HG03439 (cell line): ENCODE measurements around the gene PSMD2.
A peak's percentile ranks its signal among the peaks of the same experiment; 100 is the strongest.

Experiments used
- ATAC-seq: cut with Tn5 transposase; IDR thresholded peaks from one replicate; pipeline ENCODE4 v1.9.1; 2021; ENCODE audit warnings: mild to moderate bottlenecking, moderate library complexity; ENCODE audit not compliant: unreplicated experiment

The PSMD2 gene

DNA sequence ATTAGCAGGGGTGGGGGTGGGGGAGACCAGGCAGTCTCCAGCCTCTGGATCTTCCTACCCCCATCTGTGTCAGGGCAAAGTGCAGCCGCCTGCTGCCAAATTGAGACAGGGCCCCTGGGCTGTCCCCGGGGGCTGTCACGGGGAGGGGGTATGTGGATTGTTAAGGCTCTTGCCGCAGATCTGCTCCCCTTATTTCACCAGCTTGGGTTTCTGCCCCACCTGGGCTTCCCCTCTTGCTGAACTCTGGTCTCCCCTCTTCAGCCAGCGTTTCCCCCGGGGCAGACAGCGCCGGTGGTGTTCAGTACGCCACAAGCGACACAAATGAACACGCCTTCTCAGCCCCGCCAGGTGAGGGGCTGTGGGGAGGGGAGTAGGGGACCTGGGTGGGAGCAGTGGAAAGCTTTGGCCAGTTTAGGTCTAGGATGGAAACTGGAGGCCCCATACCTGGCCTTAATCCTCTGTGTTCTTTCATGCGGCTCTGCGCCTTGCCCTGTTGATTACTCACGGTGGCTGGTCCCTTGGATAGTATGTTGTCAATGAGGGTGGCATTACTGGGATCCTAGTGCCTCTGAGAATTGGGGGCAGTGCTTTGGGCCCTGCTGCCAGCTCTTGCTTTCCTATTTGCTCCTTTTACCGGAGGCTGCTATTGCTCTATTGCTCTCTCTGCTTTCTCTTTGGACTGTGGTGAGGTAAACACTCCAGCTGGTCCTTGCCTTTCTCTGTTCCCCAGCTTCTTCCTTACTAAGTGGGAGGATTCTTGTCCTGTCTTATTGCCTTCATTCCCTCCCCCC is 17.0 kb downstream of the PSMD2 start:
- ATAC-seq = no peak

DNA sequence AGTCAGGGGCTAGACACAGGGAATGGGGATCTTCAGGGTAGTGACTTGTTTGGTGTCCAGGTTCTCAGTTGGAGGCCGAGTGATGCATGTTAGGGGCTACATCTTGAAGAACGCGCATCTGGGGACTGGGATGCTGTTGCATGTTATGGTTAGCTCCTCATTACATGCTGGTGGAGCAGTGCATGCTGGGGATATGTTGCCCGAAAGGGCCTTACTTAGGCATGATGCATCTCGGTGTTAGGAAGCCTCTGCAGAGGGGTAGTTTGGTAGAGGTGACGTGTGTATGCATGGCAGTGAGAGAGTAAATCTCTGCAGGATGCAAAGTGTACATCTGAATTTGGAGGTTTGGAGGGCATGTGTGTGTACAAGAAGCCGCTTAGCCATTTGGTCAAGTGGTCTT is 17.8 kb downstream of the PSMD2 start:
- no peak for ATAC-seq

DNA sequence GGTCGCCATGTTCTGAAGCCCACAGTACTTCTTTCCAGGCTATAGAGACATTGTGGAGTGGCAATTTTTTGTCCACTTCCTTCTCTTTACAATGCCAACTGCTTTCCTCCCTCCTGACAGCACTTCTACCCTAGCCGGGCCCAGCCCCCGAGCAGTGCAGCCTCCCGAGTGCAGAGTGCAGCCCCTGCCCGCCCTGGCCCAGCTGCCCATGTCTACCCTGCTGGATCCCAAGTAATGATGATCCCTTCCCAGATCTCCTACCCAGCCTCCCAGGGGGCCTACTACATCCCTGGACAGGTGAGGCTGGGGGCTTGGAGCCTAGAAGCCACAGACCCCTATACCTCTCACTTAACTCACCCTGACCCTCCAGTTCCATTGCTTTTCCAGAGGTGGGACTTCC is 18.2 kb downstream of the PSMD2 start:
- no peak for ATAC-seq

DNA sequence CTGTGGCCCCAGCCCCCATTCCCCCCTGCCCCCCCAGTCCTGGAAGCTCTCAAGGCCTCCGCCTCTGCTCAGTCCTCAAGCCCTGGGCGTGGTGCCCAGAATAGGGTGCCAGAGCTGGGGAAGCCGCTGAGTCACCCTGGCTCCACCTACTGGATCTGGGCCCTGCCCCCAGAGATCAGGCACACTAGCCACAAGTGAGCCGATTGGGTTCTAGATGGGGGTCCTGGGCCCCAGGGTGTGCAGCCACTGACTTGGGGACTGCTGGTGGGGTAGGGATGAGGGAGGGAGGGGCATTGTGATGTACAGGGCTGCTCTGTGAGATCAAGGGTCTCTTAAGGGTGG is 21.0 kb downstream of the PSMD2 start:
- no peak for ATAC-seq

DNA sequence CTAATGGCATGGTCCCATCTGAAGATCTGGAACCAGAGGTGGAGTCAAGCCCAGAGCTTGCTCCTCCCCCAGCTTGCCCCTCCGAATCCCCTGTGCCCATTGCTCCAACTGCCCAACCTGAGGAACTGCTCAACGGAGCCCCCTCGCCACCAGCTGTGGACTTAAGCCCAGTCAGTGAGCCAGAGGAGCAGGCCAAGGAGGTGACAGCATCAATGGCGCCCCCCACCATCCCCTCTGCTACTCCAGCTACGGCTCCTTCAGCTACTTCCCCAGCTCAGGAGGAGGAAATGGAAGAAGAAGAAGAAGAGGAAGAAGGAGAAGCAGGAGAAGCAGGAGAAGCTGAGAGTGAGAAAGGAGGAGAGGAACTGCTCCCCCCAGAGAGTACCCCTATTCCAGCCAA is 22.6 kb downstream of the PSMD2 start:
- ATAC-seq = no peak

DNA sequence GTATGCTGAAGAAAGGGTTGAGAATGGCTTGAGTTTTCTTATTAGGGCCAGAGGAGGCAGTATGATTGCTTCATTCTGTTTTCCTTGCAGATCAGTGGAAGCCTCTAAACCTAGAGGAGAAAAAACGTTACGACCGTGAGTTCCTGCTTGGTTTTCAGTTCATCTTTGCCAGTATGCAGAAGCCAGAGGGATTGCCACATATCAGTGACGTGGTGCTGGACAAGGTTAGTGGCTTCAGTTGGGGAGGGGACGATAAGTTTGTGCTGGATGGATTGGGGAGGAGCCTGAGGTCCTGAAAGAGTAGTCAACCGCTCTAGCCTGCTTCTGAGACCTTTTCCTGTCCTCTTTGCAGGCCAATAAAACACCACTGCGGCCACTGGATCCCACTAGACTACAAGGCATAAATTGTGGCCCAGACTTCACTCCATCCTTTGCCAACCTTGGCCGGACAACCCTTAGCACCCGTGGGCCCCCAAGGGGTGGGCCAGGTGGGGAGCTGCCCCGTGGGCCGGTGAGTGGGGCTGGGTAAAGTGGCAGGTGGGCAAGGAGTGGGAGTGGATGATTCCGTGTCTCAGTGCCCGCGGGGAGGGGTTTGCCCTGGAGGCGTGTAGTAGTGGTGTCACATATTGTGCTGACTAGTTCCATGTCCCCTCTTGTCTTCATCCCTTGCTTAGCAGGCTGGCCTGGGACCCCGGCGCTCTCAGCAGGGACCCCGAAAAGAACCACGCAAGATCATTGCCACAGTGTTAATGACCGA is 23.9 kb downstream of the PSMD2 start:
- no peak for ATAC-seq

DNA sequence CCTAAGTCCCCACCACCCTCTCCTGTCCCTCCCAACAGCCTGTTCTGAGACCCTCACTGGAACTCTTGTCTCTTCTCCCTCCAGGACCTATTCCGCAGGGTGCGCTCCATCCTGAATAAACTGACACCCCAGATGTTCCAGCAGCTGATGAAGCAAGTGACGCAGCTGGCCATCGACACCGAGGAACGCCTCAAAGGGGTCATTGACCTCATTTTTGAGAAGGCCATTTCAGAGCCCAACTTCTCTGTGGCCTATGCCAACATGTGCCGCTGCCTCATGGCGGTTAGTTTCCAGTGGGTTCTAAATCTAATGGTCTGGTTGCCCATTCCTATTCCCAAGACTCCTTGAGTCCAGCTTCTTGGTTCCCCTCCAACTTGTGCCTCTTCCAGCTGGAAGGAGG is 24.7 kb downstream of the PSMD2 start:
- ATAC-seq = no peak

DNA sequence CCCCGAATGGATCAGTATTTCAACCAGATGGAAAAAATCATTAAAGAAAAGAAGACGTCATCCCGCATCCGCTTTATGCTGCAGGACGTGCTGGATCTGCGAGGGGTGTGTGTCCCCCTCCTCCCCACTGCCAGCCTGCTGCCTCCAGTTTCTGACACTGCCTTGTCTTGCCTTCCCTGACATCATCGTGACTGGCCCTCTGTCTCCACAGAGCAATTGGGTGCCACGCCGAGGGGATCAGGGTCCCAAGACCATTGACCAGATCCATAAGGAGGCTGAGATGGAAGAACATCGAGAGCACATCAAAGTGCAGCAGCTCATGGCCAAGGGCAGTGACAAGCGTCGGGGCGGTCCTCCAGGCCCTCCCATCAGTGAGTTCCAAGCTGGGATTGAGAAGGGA is 26.2 kb downstream of the PSMD2 start:
- ATAC-seq = no peak

DNA sequence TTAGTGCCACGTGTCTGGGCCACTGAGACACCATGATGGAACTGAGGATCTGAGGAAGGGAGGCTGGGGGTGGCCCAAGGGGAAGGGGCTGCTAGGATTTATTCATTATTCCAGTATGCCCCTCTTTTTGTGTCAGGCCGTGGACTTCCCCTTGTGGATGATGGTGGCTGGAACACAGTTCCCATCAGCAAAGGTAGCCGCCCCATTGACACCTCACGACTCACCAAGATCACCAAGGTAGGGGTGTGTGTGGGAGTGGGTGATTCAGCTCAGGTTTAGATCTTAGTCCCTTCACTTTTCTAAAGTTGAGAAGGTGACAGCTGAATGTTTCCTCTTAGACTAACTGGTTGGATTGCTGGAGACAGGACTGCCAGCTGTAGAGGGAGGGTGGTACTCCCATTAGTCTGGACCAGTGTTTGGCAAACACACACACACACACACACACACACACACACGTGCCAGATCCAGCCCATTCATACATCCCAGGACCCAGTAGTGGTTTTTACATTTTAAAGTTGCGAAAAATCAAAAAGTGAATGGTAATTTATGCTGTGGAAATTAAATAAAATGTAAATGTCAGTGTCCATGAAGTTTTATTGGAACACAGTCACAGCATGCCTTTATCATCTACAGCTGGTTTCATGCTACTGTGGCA is 26.8 kb downstream of the PSMD2 start:
- ATAC-seq = no peak

DNA sequence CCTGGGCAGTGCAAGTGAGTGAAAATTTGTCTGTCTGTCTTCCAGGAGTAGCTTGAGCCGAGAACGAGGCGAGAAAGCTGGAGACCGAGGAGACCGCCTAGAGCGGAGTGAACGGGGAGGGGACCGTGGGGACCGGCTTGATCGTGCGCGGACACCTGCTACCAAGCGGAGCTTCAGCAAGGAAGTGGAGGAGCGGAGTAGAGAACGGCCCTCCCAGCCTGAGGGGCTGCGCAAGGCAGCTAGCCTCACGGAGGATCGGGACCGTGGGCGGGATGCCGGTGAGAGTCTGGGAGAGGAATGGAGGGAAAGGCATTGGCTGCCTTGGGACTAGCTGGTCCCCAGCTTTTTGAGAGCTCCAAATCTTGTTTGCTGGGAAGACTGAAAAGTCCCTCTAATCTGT is 28.1 kb downstream of the PSMD2 start:
- ATAC-seq = no peak

DNA sequence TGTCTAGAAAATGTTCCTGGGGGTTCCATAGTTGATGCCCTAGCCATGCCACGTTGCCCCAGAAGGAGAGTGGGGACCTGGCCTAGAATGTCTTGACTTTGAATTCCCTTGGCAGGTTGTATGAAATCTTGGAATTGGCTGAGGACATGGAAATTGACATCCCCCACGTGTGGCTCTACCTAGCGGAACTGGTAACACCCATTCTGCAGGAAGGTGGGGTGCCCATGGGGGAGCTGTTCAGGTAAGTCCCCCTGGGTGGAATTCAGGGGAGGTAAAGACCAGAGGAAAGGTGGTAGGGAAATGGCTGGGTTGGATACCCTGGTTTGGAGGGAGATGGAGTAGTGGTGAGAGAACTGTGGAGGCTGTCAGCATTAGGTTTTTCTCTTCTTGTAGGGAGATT is 29.5 kb downstream of the PSMD2 start:
- no peak for ATAC-seq

DNA sequence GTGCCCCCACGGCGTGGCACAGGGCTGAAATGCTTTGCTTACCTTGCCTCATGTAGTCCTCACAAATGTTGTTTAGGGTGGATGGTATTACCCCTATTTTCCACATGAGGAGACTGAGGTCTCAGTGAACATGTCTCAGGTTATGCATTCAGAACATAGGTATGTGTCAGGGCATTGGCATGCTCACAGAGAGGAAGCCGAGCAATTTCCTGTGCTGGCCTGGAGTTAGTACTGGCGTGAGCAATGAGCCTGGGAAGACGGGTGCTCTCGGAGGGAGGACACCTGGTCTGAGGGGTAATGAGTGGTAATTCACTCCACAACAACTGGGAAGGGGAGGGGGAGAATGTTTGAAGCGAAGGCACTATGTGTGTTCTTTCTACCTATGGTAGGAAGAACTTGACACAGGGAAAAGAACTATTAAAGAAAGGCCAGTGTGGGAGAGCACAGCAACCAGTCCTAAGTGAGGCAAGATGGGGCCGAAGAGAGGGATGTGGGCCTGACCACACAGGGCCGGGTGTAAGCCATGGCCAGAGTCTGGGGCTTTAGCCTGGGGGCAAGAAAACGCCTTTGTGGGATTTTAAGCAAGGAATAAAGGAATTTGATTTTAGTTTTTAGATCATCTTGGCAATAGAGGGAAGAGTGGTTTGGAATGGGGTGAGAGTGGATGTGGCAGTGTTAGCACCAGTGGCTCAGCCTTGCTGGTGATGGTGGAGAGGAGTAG is 33.5 kb downstream of the PSMD2 start:
- no peak for ATAC-seq

DNA sequence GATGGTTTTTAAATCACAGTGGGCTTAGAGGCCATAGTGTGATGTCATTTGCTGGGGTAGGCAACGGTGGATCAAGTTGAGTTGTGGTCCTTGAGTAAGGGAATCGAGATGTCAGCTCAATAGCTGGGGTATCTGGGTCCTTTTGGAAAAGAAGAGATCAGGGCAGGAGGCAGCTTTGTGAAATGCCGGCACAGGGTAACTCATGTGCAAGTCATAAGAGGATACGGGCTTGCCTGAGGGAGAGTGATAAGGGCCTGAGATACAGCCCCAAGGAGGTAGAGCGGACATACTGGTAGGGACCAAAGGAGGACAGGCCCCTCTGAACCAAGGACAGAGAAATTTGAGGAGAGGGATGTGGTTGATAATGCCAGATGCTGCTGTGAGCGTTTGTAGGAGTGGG is 34.1 kb downstream of the PSMD2 start:
- ATAC-seq = no peak

DNA sequence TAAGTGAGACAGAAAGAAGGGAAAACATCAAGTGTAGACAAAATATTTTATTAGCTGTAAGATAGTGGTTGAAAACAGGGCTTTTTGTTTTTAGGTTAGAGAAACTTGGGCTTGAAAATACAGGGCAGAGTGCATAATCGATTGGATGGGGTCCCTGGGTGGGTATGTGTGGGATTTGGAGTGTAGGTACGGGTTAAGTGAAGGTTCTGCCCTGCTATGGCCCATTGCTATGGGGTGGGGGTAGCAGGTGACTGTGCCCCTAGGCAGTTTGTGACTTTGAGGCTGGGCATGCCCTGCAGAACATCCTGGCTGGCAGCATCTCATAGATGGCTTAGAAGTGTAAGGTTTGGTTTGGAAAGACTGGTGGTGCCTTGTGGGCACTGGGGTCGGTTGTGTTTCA is 34.7 kb downstream of the PSMD2 start:
- ATAC-seq = no peak

DNA sequence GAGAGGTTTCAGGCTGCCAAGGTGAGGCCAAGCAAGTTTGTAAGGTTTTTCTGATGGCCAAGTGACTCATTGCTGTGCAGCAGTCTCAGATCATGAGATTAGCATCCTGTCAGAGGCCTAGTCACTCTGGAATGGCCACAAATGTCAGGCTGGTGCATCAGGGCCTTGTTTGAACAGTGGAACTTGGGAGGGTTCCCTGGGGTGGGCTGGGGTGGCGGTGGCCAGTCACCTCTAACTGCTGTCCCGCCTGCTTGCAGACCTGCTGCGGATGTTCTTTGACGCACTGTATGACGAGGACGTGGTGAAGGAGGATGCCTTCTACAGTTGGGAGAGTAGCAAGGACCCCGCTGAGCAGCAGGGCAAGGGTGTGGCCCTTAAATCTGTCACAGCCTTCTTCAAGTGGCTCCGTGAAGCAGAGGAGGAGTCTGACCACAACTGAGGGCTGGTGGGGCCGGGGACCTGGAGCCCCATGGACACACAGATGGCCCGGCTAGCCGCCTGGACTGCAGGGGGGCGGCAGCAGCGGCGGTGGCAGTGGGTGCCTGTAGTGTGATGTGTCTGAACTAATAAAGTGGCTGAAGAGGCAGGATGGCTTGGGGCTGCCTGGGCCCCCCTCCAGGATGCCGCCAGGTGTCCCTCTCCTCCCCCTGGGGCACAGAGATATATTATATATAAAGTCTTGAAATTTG is 35.6 kb downstream of the PSMD2 start:
- ATAC-seq = no peak

DNA sequence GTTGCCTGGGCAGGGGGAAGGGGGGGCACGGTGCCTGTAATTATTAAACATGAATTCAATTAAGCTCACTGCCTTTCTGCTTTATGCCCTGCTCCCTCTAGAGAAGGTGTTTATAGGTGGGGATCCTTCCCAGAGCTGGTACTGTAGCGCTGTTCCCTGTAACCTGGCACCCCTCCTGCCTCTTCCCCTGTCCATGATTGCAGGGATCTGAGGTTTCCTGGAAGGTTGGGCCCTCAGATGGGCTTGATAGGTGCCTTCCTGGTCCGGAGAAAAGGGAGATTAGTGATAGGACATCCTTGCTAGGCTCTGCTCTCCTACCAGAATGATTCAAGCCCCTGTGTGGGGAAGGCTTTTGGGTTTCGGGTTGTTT is 36.2 kb downstream of the PSMD2 start:
- no peak for ATAC-seq

DNA sequence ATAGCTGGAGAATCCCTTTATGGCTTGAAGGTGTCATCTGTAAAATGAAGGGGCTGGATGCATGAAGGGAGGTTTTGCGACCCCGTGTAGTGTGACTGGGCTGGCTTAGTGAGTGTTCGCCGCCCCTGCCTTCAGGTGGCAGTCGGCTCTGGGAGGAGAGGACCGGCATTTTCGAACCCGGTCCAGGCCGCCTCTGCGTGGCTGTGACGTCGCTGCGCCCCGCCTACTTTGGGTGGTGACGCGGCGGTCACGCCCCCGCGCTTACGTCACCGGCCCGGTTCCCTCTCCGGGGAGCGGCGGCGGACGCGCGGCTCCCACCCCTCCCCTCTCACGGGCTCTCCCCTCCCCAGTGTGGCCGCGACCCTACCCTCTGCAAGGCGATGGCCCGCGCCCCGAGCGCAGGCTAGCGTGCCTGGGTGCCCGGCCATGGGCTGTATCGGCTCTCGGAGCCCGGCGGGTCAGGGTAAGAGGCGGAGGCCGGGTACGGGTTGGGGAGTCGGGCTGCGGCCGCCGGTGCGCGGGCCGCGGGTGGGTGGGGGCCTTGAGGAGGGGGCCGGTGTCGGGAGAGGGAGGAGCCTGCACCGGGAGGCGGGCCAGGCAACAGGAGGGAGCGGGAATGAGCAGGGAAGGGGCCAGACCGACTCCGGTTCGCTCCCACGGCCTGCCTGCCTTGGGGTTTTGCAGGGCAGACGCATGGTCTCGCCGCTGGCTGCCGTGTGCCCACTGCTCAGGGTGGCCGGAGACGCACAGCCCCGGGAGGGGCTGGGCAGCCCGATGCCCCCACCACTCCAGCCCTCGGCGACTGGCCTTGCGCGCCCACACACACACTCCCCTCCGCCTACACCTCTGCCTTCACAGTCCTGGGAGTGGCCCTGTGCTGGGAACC is 36.9 kb downstream of the PSMD2 start:
- peak; percentile 56 for ATAC-seq

DNA sequence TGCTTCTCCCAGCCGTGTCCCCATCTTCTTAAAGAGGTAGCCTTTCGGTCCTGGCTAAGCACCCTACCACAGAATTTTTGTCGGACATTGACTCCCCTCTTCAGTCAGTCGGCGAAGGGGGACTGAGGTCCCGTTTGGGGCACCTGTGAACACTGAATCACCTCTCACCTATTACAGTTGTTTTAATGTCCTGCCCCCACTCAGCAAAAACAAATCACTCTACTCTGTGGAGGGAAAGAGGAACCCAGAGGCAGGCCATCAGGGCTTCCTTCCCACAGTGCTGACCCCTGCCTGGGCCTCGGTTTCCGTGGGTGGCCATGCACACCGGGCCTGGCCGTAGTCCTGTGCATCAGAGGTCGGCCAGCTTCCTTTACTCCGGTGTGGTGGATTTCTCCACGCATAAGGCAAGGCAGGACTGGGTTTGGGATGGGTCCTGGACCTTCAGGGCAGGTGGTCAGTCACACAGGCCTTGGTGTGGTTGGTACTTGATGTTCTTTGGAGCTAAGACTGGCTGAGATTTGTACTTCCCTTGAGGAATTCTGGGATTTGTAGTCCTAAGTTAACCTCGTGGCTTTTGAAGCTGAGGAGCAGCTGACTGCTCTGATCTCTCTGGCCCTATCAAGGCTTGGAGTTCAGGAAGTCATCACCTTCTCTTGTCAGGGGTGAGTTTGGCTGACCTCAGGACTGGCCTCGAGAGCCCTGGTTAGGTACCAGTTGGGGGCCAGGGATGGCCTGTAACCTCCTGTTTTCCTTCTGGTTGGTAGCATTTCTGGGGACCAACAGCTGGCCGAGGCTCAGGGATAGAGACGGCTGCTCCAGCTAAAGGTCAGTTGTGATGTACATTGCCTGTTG is 37.7 kb downstream of the PSMD2 start:
- ATAC-seq = no peak

DNA sequence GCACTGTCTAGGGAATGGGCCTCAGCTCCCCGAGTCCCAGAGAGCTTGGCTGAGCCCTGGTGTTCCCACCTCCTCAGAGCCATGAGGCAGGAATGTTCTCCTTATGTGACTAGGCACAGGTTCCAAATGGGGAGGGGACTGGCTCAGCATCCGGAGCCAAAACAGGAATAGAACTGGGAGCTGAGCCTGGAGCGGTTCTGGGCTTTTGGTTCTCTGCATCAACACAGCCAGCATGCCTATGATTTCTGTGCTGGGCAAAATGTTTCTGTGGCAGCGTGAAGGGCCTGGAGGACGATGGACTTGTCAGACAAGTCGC is 38.3 kb downstream of the PSMD2 start, which contains the start of gene FAM131A:
TSS of gene FAM131A (plus strand) at position 202 of the 316 bp plus-strand sequence. CDS start at position 233, 31 bp downstream.
- no peak for ATAC-seq
